GM12878 (cell line): ENCODE results near the gene KIZ. TPM values are rescaled to one million over a fixed set of nuclear protein-coding genes. Genes with fewer than 3 reads are reported as not detected.
A peak's percentile ranks its signal among the peaks of the same experiment; 100 is the strongest.

Source experiments
- ATAC-seq: fragments of 200-7000 bp; cut with Tn5 transposase; 3 replicates; pipeline ENCODE4 v1.9.1; 2020; ENCODE audit warnings: mild to moderate bottlenecking, moderate library complexity
- BruUV-seq: library from RNA; stranded (reverse); fragments of 400-500 nt; replicated peaks from 2 replicates; lab custom pipeline; 2021; lab: Mats Ljungman, UMichigan
- CTCF ChIA-PET: fragments of 300-600 bp; sonication (Branson Sonifier 250); formaldehyde crosslinking; extraction: SDS; loops from one replicate; lab custom pipeline; 2021; ENCODE audit warnings: inconsistent platforms; lab: Yijun Ruan, JAX
- POLR2A ChIA-PET: fragments of 350-600 bp; formaldehyde crosslinking; extraction: SDS; loops from one replicate; lab custom pipeline; 2021; ENCODE audit warnings: inconsistent platforms; lab: Charles Lee
- RAD21 ChIA-PET: fragments of 300-600 bp; sonication (Branson Sonifier 250); formaldehyde crosslinking; loops from one replicate; lab custom pipeline; 2023; ENCODE audit warnings: antibody characterized with exemption; ENCODE audit not compliant: unreplicated experiment; lab: Charles Lee
- SMC1A ChIA-PET: fragments of 300-600 bp; sonication (Branson Sonifier 250); formaldehyde crosslinking; loops from one replicate; lab custom pipeline; 2023; ENCODE audit not compliant: unreplicated experiment, uncharacterized antibody; lab: Charles Lee
- DNase-seq: peaks from one replicate; pipeline ENCODE4 v3.0.0-alpha.2; 2011; ENCODE audit warnings: low read depth, low spot score
- FAIRE-seq: peaks from 3 replicates; lab custom pipeline; 2011; peaks lifted over from hg19 to GRCh38; lab: Jason Lieb, UNC
- H2AFZ ChIP-seq: 2 replicates; pipeline ENCODE4 v1.6.0; 2011; ENCODE audit warnings: low read depth, low read length, control low read depth; ENCODE audit not compliant: control insufficient read depth
- H3K27ac ChIP-seq: 2 replicates; pipeline ENCODE4 v1.5.1; 2011; ENCODE audit warnings: control low read depth; ENCODE audit not compliant: control insufficient read depth, insufficient read depth
- H3K27me3 ChIP-seq, 2 experiments: replicated peaks in 1 of 2; 2 replicates each; pipeline versions ENCODE4 v1.6.0 to v1.6.1; 2011; ENCODE audit warnings: low read length in 1 of 2; ENCODE audit not compliant: control insufficient read depth in 2 of 2, insufficient read depth in 2 of 2
- H3K36me3 ChIP-seq, 2 experiments: 2 replicates each; pipeline ENCODE4 v1.5.1; 2011; ENCODE audit warnings: low read length in 1 of 2; ENCODE audit not compliant: control insufficient read depth in 2 of 2, insufficient read depth in 2 of 2
- H3K4me1 ChIP-seq: 2 replicates; pipeline ENCODE4 v1.6.1; 2011; ENCODE audit warnings: mild to moderate bottlenecking, low read length, moderate library complexity, mixed read lengths; ENCODE audit not compliant: control insufficient read depth, insufficient read depth
- H3K4me2 ChIP-seq: 2 replicates; pipeline ENCODE4 v1.6.0; 2011; ENCODE audit warnings: control low read depth; ENCODE audit not compliant: control insufficient read depth, insufficient read depth
- H3K4me3 ChIP-seq: fragments of 200-600 bp; sonication (generic); 2 replicates; pipeline ENCODE4 v1.5.1; 2016
- H3K79me2 ChIP-seq: 2 replicates; pipeline ENCODE4 v1.6.0; 2011; ENCODE audit warnings: low read length; ENCODE audit not compliant: control insufficient read depth, insufficient read depth
- H3K9ac ChIP-seq: 2 replicates; pipeline ENCODE4 v1.8.0; 2011; ENCODE audit warnings: low read length, control low read depth, mixed read lengths; ENCODE audit not compliant: control insufficient read depth, insufficient read depth
- H3K9me3 ChIP-seq: replicated peaks from 3 replicates; pipeline ENCODE4 v1.5.1; 2011; ENCODE audit warnings: mild to moderate bottlenecking, low read length; ENCODE audit not compliant: control insufficient read depth, insufficient read depth
- H4K20me1 ChIP-seq: 2 replicates; pipeline ENCODE4 v1.6.0; 2011; ENCODE audit not compliant: control insufficient read depth, insufficient read depth
- CBFB ChIP-seq: IDR thresholded peaks from 2 replicates; pipeline ENCODE4 v1.6.1; 2016; ENCODE audit warnings: antibody characterized with exemption, low read depth
- DPF2 ChIP-seq: fragments of 450-650 bp; IDR thresholded peaks from 2 replicates; pipeline ENCODE4 v1.6.1; 2017; ENCODE audit warnings: mild to moderate bottlenecking
- FOS ChIP-seq: IDR thresholded peaks from 3 replicates; pipeline ENCODE4 v1.6.1; 2011; ENCODE audit warnings: borderline replicate concordance; ENCODE audit not compliant: insufficient read length; ENCODE audit errors: extremely low read depth
- HDGF ChIP-seq: fragments of 450-650 bp; IDR thresholded peaks from 2 replicates; pipeline ENCODE4 v1.6.1; 2016; ENCODE audit warnings: antibody characterized with exemption
- KDM1A ChIP-seq: fragments of 200-600 bp; sonication (generic); IDR thresholded peaks from 2 replicates; pipeline ENCODE4 v1.6.1; 2016; ENCODE audit warnings: borderline replicate concordance
- NR2C1 ChIP-seq: fragments of 450-650 bp; IDR thresholded peaks from 2 replicates; pipeline ENCODE4 v1.6.1; 2017; ENCODE audit warnings: antibody characterized with exemption, mild to moderate bottlenecking, moderate library complexity
- SRF ChIP-seq, 2 experiments: IDR thresholded peaks; 2 replicates each; pipeline ENCODE4 v1.6.1; 2011; ENCODE audit warnings: low read depth in 2 of 2, low read length in 2 of 2, mild to moderate bottlenecking in 1 of 2, moderate library complexity in 1 of 2
- STAT1 ChIP-seq: fragments of 450-650 bp; conservative IDR thresholded peaks from 2 replicates; pipeline ENCODE4 v1.6.1; 2014; ENCODE audit warnings: antibody characterized with exemption, mild to moderate bottlenecking
- TARDBP ChIP-seq: IDR thresholded peaks from 2 replicates; pipeline ENCODE4 v1.6.1; 2016; ENCODE audit warnings: borderline replicate concordance
- WRNIP1 ChIP-seq: IDR thresholded peaks from 2 replicates; pipeline ENCODE4 v1.6.1; 2011; ENCODE audit warnings: low read depth, low read length, improper control_type of control experiment, borderline replicate concordance
- ZNF217 ChIP-seq: fragments of 450-650 bp; IDR thresholded peaks from 2 replicates; pipeline ENCODE4 v1.6.1; 2017; ENCODE audit warnings: antibody characterized with exemption, mild to moderate bottlenecking
- ZNF24 ChIP-seq: fragments of 450-650 bp; IDR thresholded peaks from 2 replicates; pipeline ENCODE4 v1.6.1; 2017; ENCODE audit warnings: antibody characterized with exemption, mild to moderate bottlenecking
- WGBS: methylation state at CpG from one replicate; pipeline ENCODE4 v1.1.6; 2016; ENCODE audit warnings: low lambda C conversion rate; ENCODE audit not compliant: insufficient replicate concordance, insufficient coverage; ENCODE audit errors: missing lambda C conversion rate; 5-methylcytosine and 5-hydroxymethylcytosine counted together
- in situ Hi-C: fragments of 300-500 bp; cut with MboI; formaldehyde crosslinking; loops from 9 replicates; pipeline ENCODE4 v1.14.3; 2018; ENCODE audit warnings: mixed read lengths
- intact Hi-C: fragments of 100-400 bp; cut with micrococcal nuclease; formaldehyde crosslinking; loops from one replicate; pipeline ENCODE4 v1.14.2; 2022; ENCODE audit not compliant: unreplicated experiment
- polyA plus RNA-seq, 11 experiments: library from polyadenylated mRNA; depleted of rRNA in 4 of 11; unstranded in 6 of 11; stranded (reverse) in 5 of 11; fragments of >200 nt; fragmentation: Nextera tagmentation in 4 of 11; fragmentation: Illumina TruSeq in 1 of 11; extraction: Ambion mirVana in 4 of 11; extraction: Trizol in 1 of 11; gene quantifications; 1 replicate in 1 of 11; 2 replicates in 10 of 11; pipeline versions ENCODE4 v1.2.1 to v1.2.3, GENCODE V29; 2011 to 2016; ENCODE audit warnings: inconsistent platforms in 2 of 11, missing spikeins in 2 of 11, low read depth in 1 of 11
- total RNA-seq, 4 experiments: library from RNA; depleted of rRNA in 3 of 4; stranded (reverse); fragments of >200 nt in 3 of 4; fragmentation: Illumina TruSeq in 1 of 4; extraction: Trizol in 1 of 4; gene quantifications; 2 replicates each; pipeline versions ENCODE4 v1.2.1 to v1.2.3, GENCODE V29; 2013 to 2021
- TF ChIP-seq, protein P1 (sequence below): fragments of 450-650 bp; IDR thresholded peaks from 2 replicates; pipeline ENCODE4 v1.6.1; 2018; ENCODE audit warnings: borderline replicate concordance, mild to moderate bottlenecking; ENCODE audit not compliant: partially characterized antibody
- TF ChIP-seq, protein P2 (sequence below): fragments of 450-650 bp; IDR thresholded peaks from 2 replicates; pipeline ENCODE4 v1.6.1; 2017; ENCODE audit warnings: antibody characterized with exemption, mild to moderate bottlenecking, moderate library complexity
- TF ChIP-seq, protein P3 (sequence below): IDR thresholded peaks from 2 replicates; pipeline ENCODE4 v1.6.1; 2012; ENCODE audit warnings: improper control_type of control experiment, low read depth, low read length; ENCODE audit not compliant: insufficient replicate concordance

KIZ gene
- total and polyA plus RNA-seq, 10 of the 15 experiments (the other 5 are each of a cell fraction or from before 2014, with no cell fraction given) = 2.7 to 11.0 (median 7.3) TPM

DNA sequence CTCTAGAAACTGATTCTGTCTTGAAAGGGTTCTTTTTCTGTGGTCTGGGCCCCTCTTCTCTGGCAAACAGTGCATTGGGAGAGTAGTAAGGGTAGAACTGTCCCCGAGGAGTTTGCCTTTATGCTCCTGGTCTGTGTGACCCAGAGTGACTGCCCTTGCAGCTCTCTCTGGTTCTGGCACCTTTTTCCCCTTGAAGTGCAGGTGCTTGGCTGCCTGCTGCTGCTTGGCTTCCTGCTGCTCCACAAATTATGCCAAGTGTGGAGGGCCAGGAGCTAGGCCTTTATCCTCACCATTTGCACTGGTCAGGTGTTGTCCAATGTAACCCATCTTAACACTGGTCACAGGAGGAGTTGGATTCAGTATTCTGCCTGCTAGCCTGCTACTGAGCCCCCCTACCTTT is 11.2 kb downstream of the KIZ start:
- intact Hi-C loops = no loop called here
- Histone ChIP-seq H3K9ac (no peak overlapping the region), H3K4me1 (peaks cover 5% of the 10 kb centered on the region), H3K79me2 (no peaks in the 10 kb centered on the region), H3K36me3 (peaks cover 0 to 2% of the 10 kb centered on the region in 2 experiments; a peak in 2 of 4 replicates), H3K4me3 (no peak overlapping the region), H3K4me2 (no peak overlapping the region), H3K9me3 (no peaks in the 10 kb centered on the region), H4K20me1 (no peaks in the 10 kb centered on the region), H3K27me3 (no peaks in the 10 kb centered on the region; a peak in 1 of 4 replicates), H3K27ac (peak overlapping the region; percentile 33; the same call in 1 of the 2 replicates), H2AFZ (no peak overlapping the region)
- BruUV-seq = no TSS peak
- WGBS = 93% methylated on average over 1 of the region's 1 CpG
- DNase-seq (no peak), ATAC-seq (peak; percentile 58), FAIRE-seq (no peak)
- ChIA-PET RAD21 (interaction anchor here (1.2 kb wide), 1 partner anchor 11 kb away, joined by 8 read pairs; the partner anchor contains the start of gene KIZ), POLR2A (interaction anchor here (1.0 kb wide), 1 partner anchor 938 kb away, joined by 3 read pairs; no protein-coding TSS in a partner anchor), SMC1A (interaction anchor here (1.7 kb wide), 2 partner anchors 10 to 11 kb away, joined by 3 to 5 read pairs; partner anchors contain the start of gene KIZ), CTCF (interaction anchor here (1.6 kb wide), 1 partner anchor 88 kb away, joined by 4 read pairs; no protein-coding TSS in a partner anchor)
- in situ Hi-C loops = no loop called here
- TF ChIP-seq CBFB (no peak), DPF2 (no peak), ZNF24 (no peak), KDM1A (no peak), SRF (IDR thresholded peaks at IDR 0.05; ENCODE audit: low read depth in 2 of 2, low read length in 2 of 2) (no peak), FOS (no peak), HDGF (no peak), ZNF217 (no peak), STAT1 (no peak), TARDBP (no peak), WRNIP1 (no peak), NR2C1 (no peak)
- TF ChIP-seq, protein P1, sequence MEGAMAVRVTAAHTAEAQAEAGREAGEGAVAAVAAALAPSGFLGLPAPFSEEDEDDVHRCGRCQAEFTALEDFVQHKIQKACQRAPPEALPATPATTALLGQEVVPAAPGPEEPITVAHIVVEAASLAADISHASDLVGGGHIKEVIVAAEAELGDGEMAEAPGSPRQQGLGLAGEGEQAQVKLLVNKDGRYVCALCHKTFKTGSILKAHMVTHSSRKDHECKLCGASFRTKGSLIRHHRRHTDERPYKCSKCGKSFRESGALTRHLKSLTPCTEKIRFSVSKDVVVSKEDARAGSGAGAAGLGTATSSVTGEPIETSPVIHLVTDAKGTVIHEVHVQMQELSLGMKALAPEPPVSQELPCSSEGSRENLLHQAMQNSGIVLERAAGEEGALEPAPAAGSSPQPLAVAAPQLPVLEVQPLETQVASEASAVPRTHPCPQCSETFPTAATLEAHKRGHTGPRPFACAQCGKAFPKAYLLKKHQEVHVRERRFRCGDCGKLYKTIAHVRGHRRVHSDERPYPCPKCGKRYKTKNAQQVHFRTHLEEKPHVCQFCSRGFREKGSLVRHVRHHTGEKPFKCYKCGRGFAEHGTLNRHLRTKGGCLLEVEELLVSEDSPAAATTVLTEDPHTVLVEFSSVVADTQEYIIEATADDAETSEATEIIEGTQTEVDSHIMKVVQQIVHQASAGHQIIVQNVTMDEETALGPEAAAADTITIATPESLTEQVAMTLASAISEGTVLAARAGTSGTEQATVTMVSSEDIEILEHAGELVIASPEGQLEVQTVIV = no peak
- TF ChIP-seq, protein P2, sequence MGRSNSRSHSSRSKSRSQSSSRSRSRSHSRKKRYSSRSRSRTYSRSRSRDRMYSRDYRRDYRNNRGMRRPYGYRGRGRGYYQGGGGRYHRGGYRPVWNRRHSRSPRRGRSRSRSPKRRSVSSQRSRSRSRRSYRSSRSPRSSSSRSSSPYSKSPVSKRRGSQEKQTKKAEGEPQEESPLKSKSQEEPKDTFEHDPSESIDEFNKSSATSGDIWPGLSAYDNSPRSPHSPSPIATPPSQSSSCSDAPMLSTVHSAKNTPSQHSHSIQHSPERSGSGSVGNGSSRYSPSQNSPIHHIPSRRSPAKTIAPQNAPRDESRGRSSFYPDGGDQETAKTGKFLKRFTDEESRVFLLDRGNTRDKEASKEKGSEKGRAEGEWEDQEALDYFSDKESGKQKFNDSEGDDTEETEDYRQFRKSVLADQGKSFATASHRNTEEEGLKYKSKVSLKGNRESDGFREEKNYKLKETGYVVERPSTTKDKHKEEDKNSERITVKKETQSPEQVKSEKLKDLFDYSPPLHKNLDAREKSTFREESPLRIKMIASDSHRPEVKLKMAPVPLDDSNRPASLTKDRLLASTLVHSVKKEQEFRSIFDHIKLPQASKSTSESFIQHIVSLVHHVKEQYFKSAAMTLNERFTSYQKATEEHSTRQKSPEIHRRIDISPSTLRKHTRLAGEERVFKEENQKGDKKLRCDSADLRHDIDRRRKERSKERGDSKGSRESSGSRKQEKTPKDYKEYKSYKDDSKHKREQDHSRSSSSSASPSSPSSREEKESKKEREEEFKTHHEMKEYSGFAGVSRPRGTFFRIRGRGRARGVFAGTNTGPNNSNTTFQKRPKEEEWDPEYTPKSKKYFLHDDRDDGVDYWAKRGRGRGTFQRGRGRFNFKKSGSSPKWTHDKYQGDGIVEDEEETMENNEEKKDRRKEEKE = no peak
- TF ChIP-seq, protein P3, sequence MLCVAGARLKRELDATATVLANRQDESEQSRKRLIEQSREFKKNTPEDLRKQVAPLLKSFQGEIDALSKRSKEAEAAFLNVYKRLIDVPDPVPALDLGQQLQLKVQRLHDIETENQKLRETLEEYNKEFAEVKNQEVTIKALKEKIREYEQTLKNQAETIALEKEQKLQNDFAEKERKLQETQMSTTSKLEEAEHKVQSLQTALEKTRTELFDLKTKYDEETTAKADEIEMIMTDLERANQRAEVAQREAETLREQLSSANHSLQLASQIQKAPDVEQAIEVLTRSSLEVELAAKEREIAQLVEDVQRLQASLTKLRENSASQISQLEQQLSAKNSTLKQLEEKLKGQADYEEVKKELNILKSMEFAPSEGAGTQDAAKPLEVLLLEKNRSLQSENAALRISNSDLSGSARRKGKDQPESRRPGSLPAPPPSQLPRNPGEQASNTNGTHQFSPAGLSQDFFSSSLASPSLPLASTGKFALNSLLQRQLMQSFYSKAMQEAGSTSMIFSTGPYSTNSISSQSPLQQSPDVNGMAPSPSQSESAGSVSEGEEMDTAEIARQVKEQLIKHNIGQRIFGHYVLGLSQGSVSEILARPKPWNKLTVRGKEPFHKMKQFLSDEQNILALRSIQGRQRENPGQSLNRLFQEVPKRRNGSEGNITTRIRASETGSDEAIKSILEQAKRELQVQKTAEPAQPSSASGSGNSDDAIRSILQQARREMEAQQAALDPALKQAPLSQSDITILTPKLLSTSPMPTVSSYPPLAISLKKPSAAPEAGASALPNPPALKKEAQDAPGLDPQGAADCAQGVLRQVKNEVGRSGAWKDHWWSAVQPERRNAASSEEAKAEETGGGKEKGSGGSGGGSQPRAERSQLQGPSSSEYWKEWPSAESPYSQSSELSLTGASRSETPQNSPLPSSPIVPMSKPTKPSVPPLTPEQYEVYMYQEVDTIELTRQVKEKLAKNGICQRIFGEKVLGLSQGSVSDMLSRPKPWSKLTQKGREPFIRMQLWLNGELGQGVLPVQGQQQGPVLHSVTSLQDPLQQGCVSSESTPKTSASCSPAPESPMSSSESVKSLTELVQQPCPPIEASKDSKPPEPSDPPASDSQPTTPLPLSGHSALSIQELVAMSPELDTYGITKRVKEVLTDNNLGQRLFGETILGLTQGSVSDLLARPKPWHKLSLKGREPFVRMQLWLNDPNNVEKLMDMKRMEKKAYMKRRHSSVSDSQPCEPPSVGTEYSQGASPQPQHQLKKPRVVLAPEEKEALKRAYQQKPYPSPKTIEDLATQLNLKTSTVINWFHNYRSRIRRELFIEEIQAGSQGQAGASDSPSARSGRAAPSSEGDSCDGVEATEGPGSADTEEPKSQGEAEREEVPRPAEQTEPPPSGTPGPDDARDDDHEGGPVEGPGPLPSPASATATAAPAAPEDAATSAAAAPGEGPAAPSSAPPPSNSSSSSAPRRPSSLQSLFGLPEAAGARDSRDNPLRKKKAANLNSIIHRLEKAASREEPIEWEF = no peak
